CD4-positive, alpha-beta T cell treated with Interleukin-17A for 1 hour (primary cell): ENCODE results near the gene PSENEN.

Experiments used
- DNase-seq: peaks from one replicate; pipeline ENCODE4 v3.0.0-alpha.2; 2020

The PSENEN gene

GRCh38 chr19:35734273-35734672 lies 11.2 kb upstream of the PSENEN start:
- no peak for DNase-seq

- no peak for DNase-seq
Measured at GRCh38 chr19:35734889-35735288, 10.6 kb upstream of the PSENEN start.

DNA sequence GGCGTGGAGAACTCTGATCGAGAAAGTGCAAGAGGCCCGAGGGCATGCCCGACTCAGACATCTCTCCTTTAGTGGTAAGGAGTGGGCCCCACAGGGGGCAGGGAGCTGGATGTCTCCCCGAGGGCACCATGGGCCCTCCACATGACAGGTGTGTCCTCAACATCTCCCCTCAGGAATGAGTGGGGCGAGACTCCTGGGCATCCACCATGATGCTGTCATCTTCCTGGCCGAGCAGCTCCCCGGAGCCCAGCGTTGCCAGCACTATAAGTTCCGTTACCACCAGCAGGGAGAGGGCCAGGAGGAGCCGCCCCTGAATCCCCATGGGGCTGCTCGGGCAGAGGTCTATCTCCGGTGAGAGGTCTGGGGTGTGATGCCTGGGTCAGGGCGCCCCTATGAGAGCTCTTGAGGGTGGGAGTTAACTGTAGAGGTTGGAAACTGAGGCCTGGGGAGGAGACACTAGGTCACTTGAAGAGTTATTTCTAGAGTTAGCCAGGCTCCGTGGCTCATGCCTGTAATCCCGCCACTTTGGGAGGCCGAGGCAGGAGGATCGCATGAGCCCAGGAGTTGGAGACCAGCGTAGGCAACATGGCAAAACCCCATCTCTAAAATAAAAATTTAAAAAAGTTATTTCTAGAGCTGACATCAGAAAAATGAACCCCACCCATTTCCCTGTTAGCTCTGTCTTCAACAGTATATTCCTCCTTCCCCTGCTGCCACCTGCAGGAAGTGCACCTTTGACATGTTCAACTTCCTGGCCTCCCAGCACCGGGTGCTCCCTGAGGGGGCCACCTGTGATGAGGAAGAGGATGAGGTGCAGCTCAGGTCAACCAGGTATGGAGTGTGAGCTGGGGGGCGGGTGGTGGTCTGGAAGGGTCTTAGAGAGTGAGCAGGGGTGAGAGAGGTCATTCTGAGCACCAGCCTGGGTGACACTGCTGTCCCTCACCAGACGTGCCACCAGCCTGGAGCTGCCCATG lies 8.3 kb upstream of the PSENEN start:
- peak; percentile 43 for DNase-seq

DNA sequence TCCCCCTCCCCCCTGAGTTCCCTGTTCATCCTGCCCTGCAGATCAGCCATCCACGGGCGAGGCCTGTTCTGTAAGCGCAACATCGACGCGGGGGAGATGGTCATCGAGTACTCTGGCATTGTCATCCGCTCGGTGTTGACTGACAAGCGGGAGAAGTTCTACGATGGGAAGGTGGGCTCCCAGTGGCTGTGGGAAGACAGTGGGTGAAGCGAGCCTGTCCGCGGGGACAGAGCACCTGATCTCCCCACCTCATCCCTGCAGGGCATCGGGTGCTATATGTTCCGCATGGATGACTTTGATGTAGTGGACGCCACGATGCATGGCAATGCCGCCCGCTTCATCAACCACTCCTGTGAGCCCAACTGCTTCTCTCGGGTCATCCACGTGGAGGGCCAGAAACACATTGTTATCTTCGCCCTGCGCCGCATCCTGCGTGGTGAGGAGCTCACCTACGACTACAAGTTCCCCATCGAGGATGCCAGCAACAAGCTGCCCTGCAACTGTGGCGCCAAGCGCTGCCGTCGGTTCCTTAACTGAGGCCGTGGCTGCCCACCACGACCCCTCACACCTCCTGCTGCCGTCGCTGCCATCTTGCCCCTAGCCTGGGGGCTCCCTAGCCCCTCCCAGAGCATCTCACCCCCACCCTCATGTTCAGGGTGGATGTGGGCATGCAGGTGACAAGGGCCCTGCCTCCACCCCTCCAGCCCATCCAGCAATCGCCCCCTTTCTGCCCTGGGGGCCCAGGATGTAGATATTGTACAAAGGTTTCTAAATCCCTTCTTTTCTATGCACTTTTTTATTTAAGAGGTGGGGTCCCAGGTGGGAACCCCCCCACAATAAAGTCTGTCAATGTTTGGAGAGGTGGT lies 7.2 kb upstream of the PSENEN start:
- no peak for DNase-seq

- DNase-seq: no peak
Measured at GRCh38 chr19:35738887-35739229, 6.6 kb upstream of the PSENEN start.

DNA sequence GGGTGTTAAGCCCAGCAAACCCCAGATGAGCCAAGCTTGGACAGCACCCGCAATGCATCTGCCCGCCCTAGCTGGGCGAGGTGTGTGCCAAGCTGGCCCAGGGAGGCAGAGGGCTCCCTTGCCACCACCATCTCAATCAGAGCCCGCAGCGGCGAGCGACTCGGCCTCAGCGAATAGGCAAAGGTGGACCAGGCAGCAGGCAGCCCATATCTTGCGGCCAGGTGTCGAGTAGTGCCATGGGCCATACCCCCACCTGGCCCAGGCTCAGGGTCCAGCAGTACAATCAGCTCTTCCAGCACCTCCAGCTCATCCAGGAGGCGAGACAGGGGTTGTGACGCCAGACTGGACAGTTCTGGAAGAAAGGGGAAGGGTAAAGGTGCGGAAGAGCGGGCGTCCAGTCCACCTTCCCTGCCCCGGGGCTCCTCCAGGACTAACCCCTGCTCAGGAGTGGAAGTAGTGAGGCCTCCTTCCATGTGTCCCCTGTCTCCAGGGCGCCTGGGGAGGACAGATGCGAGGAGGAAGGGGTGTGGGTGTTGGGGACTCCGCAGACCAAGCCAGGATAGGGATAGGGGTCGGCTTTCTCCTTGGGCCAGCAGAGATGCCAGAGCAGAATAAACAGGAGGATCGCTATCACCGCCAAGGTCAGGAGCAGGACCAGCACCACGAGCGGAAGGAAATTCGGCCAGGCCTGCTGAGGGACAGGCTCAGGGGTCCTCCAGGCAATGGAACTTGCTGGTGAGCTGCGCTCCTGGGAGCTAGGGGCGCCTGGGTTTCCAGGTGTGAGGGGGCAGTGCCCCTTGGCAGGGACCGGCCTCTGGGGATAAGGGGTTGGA lies 6.0 kb upstream of the PSENEN start:
- DNase-seq: no peak

GRCh38 chr19:35740108-35740422 lies 5.4 kb upstream of the PSENEN start:
- no peak for DNase-seq

GRCh38 chr19:35740423-35741202 lies 4.8 kb upstream of the PSENEN start:
- peak; percentile 95 for DNase-seq

DNA sequence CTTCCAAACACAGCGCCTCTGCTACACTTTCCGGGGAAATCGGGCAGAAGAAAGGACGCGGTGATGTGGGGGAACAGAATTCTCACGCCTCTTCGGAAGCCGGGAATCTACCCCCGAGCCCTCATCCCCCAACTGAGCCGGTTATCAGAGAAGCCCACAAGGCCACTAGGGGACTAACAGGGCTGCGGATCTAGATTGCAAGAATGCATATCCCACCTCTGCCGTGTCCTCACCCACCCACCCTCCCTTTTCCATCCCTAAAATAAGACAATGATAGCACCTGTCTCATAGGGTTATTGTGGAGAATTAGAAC lies 4.3 kb upstream of the PSENEN start:
- DNase-seq: no peak

DNA sequence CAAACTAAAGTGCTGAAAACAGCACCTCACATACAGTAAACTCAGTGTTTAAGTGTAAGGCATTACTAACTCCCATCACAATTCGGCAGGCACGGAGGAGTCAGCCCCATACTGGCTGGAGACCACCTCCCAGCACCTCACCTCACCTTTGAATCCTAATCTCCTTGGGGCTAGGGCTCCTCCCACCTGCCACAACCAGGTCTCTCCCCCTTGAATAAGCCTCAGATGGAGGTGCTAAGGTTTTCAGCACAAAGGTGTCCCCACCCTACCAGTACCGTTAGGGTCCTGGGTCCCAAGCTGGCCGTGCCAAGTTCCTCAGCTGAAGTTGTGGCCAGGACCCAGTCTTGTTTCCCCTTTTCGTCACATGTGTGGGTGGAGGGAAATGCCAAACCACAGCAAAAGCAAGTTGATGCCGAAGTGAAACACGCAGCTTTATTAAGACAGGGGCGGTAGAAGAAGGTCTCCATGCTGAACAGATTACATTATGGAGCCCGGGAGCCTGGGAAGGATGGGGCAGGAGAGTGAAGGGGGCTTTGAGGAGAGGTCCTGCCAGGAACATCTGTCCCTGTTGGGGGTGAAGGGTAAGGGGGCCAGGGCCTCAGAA lies 3.2 kb upstream of the PSENEN start, which contains the start of gene IGFLR1:
TSS of gene IGFLR1 (minus strand) at position 332 of the 604 bp plus-strand sequence. CDS start 1,272 bp downstream, outside the sequence.
- peak; percentile 81 for DNase-seq

- no peak for DNase-seq
Measured at GRCh38 chr19:35743640-35744429, 1.6 kb upstream of the PSENEN start.

- DNase-seq: peak; percentile 96
Measured at GRCh38 chr19:35744430-35745327, 772 bp upstream of the PSENEN start.

DNA sequence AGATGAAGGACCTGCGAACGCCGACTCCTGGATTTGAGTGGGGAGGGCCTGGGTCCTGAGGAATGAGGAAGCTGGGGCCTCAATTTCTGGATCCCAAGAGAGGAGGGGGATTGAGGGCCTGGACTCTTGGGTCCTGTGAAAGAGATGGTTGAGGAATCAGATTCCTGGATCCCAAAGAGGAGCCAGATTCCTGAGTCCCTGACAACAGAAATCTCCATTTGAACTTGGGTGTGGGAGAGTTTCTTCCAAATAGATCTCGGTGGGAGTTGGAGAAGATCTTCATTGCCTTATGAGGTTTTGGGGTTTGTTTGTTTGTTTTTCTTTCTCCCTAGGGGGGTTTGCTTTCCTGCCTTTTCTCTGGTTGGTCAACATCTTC lies 624 bp downstream of the PSENEN start:
- no peak for DNase-seq

- DNase-seq: no peak
Measured at GRCh38 chr19:35746531-35746930, 1.1 kb downstream of the PSENEN start.

DNA sequence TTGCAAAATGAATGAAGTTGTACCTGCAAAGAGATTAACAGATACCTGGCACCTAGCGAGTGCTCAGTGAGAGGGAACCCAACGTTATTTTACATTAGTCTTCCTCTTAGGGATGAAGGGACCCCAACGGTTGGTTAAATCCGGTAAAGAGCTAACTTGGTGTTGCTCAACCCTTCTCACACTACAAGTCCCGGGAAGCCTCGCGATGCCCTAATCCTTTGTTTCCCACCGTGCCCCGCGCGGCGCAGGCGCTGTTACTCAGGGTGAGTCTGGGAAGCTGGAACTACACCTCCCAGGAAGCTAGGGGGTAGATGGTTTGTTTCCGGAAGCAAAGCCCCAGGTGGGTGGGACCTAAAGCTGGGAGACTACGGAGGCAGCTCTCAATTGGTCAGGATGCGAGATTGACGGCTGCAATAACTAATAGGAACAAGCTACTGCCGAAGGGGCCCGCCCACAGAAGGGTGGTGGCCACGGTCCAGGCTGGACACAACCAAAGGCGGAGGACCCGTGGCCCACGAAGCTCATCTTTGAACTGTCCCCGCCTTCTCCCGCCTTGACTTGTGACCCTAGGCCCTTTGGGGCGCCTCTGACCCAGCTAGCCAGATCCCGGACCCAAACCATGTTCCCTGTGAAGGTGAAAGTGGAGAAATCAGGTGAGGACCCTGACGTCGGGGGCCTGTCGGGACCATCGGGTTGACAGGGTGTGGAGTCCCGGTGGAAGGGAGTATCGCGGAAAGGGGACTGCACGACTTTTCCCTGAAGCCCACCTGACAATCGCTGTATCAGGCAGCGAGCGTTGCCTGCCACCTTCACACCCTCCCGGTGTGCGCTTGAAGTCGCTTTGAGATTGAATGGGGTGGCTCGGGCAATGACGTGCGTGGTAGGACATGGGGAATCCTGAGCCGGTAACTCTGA lies 2.9 kb downstream of the PSENEN start, which contains the start of gene LIN37:
TSS of gene LIN37 (plus strand) at position 471 of the 915 bp plus-strand sequence. CDS start at position 620, 149 bp downstream.
- DNase-seq: peak; percentile 100

DNA sequence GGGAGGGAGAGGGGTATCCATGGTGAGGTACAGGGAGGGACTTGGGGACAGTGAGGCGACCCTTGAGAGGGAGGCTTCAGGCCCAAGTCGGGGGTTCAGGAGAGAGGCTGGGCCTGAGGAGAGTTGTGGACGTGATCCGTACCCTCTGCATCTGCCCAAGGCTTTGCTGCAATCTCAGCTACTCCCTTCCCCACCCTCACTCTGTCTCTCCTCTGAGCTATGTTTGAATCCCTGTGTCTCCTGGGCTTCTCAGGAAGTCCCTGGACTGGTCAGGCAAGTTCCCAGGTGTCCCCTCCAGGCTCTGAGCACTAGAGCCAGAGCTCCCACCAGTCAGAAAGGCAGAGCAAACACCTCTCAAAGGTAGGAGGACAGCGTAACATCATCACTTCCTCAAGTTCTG lies 4.7 kb downstream of the PSENEN start:
- DNase-seq: no peak

GRCh38 chr19:35751839-35752745 lies 6.6 kb downstream of the PSENEN start:
- no peak for DNase-seq
